ENCODE data around the gene EEF2.

EEF2 gene

GRCh38 chr19:3966051-3967017 lies 18.9 kb downstream of the EEF2 start:
- TF ChIP-seq CTCF (IDR thresholded peaks at IDR 0.05; ENCODE audit: low read length) (no peak), EZH2 (IDR thresholded peaks at IDR 0.05; ENCODE audit: borderline replicate concordance, low read length) (no peak)
- H3K27ac ChIP-seq (ENCODE audit: low read depth, low read length, poor library complexity, severe bottlenecking), result no peak overlapping the region
- no peaks in the 10 kb centered on the region for H3F3A ChIP-seq (ENCODE audit: insufficient read depth, low read length)
- peaks cover 6% of the 10 kb centered on the region for H3K79me2 ChIP-seq (ENCODE audit: insufficient read depth, low read length)
- peaks cover 53% of the 10 kb centered on the region for H3K36me3 ChIP-seq (ENCODE audit: insufficient read depth, low read length)
- H3K9me2 ChIP-seq (ENCODE audit: low read depth, low read length), result no peaks in the 10 kb centered on the region
- no peak overlapping the region for H3K4me2 ChIP-seq (ENCODE audit: low read length)
- H2AFZ ChIP-seq (ENCODE audit: low read length), result no peak overlapping the region
- no peaks in the 10 kb centered on the region for H3K9me3 ChIP-seq (ENCODE audit: low read length)
- H4K20me1 ChIP-seq (ENCODE audit: insufficient read depth, low read length), result no peaks in the 10 kb centered on the region
- peaks cover 13% of the 10 kb centered on the region for H3K4me1 ChIP-seq (ENCODE audit: insufficient read depth, low read length, severe bottlenecking)
- no peak overlapping the region for H3K4me3 ChIP-seq (ENCODE audit: low read depth, low read length, poor library complexity, severe bottlenecking)
- no peak overlapping the region for H3K9ac ChIP-seq (ENCODE audit: low read length)
- no peaks in the 10 kb centered on the region for H3K27me3 ChIP-seq (ENCODE audit: insufficient read depth, low read length)

DNA sequence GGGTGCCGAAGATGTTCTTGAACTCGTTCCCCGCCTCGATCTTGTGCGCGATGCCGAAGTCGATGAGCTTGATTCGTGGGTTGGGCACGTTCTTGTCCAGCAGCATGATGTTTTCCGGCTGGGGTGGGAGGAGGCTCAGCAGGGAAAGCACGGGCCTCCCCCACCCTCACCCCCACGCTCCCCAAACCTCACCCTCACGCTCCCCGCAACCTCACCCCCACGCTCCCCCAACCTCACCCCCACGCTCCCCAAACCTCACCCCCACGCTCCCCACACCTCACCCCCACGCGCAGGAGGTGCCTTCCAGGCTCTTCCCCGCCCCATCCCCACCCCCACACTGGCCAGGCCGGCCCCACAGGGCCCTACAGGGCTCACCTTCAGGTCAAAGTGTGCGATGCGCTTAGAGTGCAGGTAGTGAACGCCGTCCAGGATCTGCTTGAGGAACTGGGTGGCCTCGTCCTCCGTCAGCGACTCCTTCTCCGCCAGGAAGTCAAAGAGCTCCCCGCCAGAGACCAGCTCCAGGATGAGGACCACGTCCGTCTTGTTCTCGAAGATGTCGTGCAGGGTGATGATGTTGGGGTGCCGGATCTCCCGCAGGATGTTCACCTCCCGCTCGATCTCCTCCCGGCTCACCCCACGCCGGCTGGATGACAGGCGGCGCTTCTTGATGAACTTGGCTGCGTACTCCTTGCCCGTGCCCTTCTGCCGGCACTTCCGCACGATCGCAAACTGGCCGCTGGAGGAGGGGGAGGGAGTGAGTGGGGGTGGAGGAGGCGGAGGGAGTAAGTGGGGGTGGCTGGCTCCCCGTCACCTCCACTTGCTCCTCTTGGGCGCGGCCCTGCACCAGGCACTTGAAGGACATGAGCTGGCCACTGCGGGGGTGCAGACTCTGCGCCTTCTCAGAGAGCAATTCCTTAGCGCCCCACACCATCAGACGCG lies 20.7 kb downstream of the EEF2 start:
- peaks cover 2% of the 10 kb centered on the region for H3K4me1 ChIP-seq (ENCODE audit: insufficient read depth, low read length, severe bottlenecking)
- no peaks in the 10 kb centered on the region for H3K9me2 ChIP-seq (ENCODE audit: low read depth, low read length)
- H3K4me2 ChIP-seq (ENCODE audit: low read length), result no peak overlapping the region
- no peaks in the 10 kb centered on the region for H4K20me1 ChIP-seq (ENCODE audit: insufficient read depth, low read length)
- TF ChIP-seq CTCF (IDR thresholded peaks at IDR 0.05; ENCODE audit: low read length), result no peak
- no peak for TF ChIP-seq EZH2 (IDR thresholded peaks at IDR 0.05; ENCODE audit: borderline replicate concordance, low read length)
- H3K4me3 ChIP-seq (ENCODE audit: low read depth, low read length, poor library complexity, severe bottlenecking), result no peak overlapping the region
- H3F3A ChIP-seq (ENCODE audit: insufficient read depth, low read length), result no peaks in the 10 kb centered on the region
- H3K9me3 ChIP-seq (ENCODE audit: low read length), result no peaks in the 10 kb centered on the region
- H3K36me3 ChIP-seq (ENCODE audit: insufficient read depth, low read length), result peaks cover 67% of the 10 kb centered on the region
- no peaks in the 10 kb centered on the region; the same call in 1 of the 2 replicates for H3K79me2 ChIP-seq (ENCODE audit: insufficient read depth, low read length)
- no peak overlapping the region for H2AFZ ChIP-seq (ENCODE audit: low read length)
- no peak overlapping the region for H3K27ac ChIP-seq (ENCODE audit: low read depth, low read length, poor library complexity, severe bottlenecking)
- no peaks in the 10 kb centered on the region for H3K27me3 ChIP-seq (ENCODE audit: insufficient read depth, low read length)
- H3K9ac ChIP-seq (ENCODE audit: low read length), result no peak overlapping the region

DNA sequence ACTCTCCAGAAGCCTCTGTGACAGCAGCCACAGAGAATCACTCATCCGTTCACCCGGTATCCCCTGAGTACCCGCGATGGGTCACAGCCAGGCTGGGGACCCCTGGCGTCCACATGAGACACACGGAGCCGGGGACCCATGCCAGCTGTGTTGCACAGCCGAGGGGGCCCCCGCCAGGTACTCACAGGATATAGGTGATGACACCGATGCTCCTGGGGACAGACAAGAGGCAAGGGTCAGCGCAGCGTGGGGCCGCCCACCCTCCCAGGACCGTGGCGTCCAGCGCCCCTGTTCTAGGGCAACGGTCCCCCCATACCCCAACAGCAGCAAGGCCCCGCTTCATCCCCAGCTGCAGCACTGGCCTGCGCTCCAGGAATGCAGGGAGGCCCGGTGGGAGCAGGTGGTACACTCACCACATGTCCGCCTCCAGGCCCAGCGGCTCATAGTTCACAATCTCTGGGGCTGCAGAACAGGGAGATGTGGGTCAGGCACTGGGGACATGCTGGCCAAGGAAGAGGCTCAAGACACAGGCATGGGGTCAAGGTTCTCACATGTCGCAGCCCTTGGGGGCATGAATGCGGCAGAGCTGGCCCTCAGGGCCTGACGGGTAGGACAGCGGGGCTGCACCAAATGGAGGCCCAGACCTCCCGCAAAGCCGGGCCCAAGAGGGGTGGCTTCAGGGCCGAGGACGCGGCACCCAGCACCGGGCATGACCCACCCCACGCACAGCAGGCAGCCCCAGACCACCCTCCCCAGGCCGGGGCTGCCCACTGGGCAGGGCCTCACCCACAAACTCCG lies 21.6 kb downstream of the EEF2 start:
- H3K27me3 ChIP-seq (ENCODE audit: insufficient read depth, low read length), result no peaks in the 10 kb centered on the region
- no peak overlapping the region for H3K4me2 ChIP-seq (ENCODE audit: low read length)
- no peak overlapping the region for H3K4me3 ChIP-seq (ENCODE audit: low read depth, low read length, poor library complexity, severe bottlenecking)
- H3F3A ChIP-seq (ENCODE audit: insufficient read depth, low read length), result no peaks in the 10 kb centered on the region
- H3K36me3 ChIP-seq (ENCODE audit: insufficient read depth, low read length), result peaks cover 66% of the 10 kb centered on the region
- H3K27ac ChIP-seq (ENCODE audit: low read depth, low read length, poor library complexity, severe bottlenecking), result no peak overlapping the region
- H3K79me2 ChIP-seq (ENCODE audit: insufficient read depth, low read length), result no peaks in the 10 kb centered on the region
- no peaks in the 10 kb centered on the region for H3K9me2 ChIP-seq (ENCODE audit: low read depth, low read length)
- no peaks in the 10 kb centered on the region for H4K20me1 ChIP-seq (ENCODE audit: insufficient read depth, low read length)
- TF ChIP-seq EZH2 (IDR thresholded peaks at IDR 0.05; ENCODE audit: borderline replicate concordance, low read length) (no peak), CTCF (IDR thresholded peaks at IDR 0.05; ENCODE audit: low read length) (no peak)
- H2AFZ ChIP-seq (ENCODE audit: low read length), result no peak overlapping the region
- H3K4me1 ChIP-seq (ENCODE audit: insufficient read depth, low read length, severe bottlenecking), result no peaks in the 10 kb centered on the region
- no peak overlapping the region for H3K9ac ChIP-seq (ENCODE audit: low read length)
- no peaks in the 10 kb centered on the region for H3K9me3 ChIP-seq (ENCODE audit: low read length)
